ENCODE data around the gene PVR.

- TF ChIP-seq EZH2 (IDR thresholded peaks at IDR 0.05; ENCODE audit: borderline replicate concordance, low read depth, low read length, severe bottlenecking), result no peak
- TF ChIP-seq CTCF (IDR thresholded peaks at IDR 0.05; ENCODE audit: borderline replicate concordance, extremely low read depth, low read length, poor library complexity, severe bottlenecking), result no peak
Measured at GRCh38 chr19:44701228-44701627, 57.5 kb downstream of the PVR start.

Data from DND-41 (cell line).